Smooth muscle cell (in vitro differentiated cells): ENCODE data around the gene ADO. TPM values are rescaled to one million over a fixed set of nuclear protein-coding genes. Genes with fewer than 3 reads are reported as not detected.

Experiments
- DNase-seq: peaks from one replicate; lab custom pipeline; 2025; ENCODE audit not compliant: unreplicated experiment; lab: John Stamatoyannopoulos, UW
- H2AFZ ChIP-seq: fragments of 200-600 bp; sonication (generic); 2 replicates; pipeline ENCODE4 v1.6.0; 2016; ENCODE audit warnings: antibody characterized with exemption, low read depth, mild to moderate bottlenecking
- H3F3A ChIP-seq: fragments of 200-600 bp; sonication (generic); 2 replicates; pipeline ENCODE4 v1.6.0; 2017; ENCODE audit warnings: antibody characterized with exemption, low read depth
- H3K27ac ChIP-seq: fragments of 200-600 bp; sonication (generic); 2 replicates; pipeline ENCODE4 v1.5.1; 2016; ENCODE audit warnings: low read depth, mild to moderate bottlenecking
- H3K27me3 ChIP-seq: fragments of 200-600 bp; sonication (generic); 2 replicates; pipeline ENCODE4 v1.6.1; 2016; ENCODE audit warnings: low read depth, mild to moderate bottlenecking
- H3K36me3 ChIP-seq: fragments of 200-600 bp; sonication (generic); 2 replicates; pipeline ENCODE4 v1.5.1; 2016; ENCODE audit warnings: low read depth
- H3K4me1 ChIP-seq: fragments of 200-600 bp; sonication (generic); 2 replicates; pipeline ENCODE4 v1.5.1; 2016; ENCODE audit warnings: low read depth
- H3K4me2 ChIP-seq: fragments of 200-600 bp; sonication (generic); 2 replicates; pipeline ENCODE4 v1.6.0; 2016; ENCODE audit warnings: mild to moderate bottlenecking
- H3K4me3 ChIP-seq: fragments of 200-600 bp; sonication (generic); 2 replicates; pipeline ENCODE4 v1.5.1; 2016; ENCODE audit warnings: mild to moderate bottlenecking
- H3K79me2 ChIP-seq: fragments of 200-600 bp; sonication (generic); 2 replicates; pipeline ENCODE4 v1.6.0; 2016; ENCODE audit warnings: low read depth, mild to moderate bottlenecking
- H3K9ac ChIP-seq: fragments of 200-600 bp; sonication (generic); 2 replicates; pipeline ENCODE4 v1.6.0; 2016; ENCODE audit warnings: low read depth
- H3K9me3 ChIP-seq: fragments of 200-600 bp; sonication (generic); replicated peaks from 2 replicates; pipeline ENCODE4 v1.5.1; 2016; ENCODE audit warnings: low read depth
- H4K20me1 ChIP-seq: fragments of 200-600 bp; sonication (generic); 2 replicates; pipeline ENCODE4 v1.6.0; 2016; ENCODE audit warnings: low read depth
- CTCF ChIP-seq: fragments of 200-600 bp; sonication (generic); IDR thresholded peaks from 2 replicates; pipeline ENCODE4 v1.5.1; 2017; ENCODE audit warnings: borderline replicate concordance, mild to moderate bottlenecking, antibody characterized with exemption; ENCODE audit not compliant: insufficient read depth, poor library complexity, severe bottlenecking
- WGBS: methylation state at CpG from one replicate; pipeline ENCODE4 v1.1.7; 2016; ENCODE audit warnings: low lambda C conversion rate; 5-methylcytosine and 5-hydroxymethylcytosine counted together
- polyA plus RNA-seq: library from polyadenylated mRNA; unstranded; fragments of >200 nt; fragmentation: Nextera tagmentation; extraction: Ambion mirVana; gene quantifications from 2 replicates; pipeline ENCODE4 v1.2.1, GENCODE V29; 2016
- total RNA-seq: library from RNA; depleted of rRNA; stranded (reverse); fragments of >200 nt; gene quantifications from 2 replicates; pipeline ENCODE4 v1.2.3, GENCODE V29; 2014

ADO gene
- total and polyA plus RNA-seq, 2 experiments from 2014 or later = 11.9 to 32.4 TPM

- H3K9me3 ChIP-seq = no peaks in the 10 kb centered on the region
- H3K4me2 ChIP-seq = no peak overlapping the region
- peaks cover 8% of the 10 kb centered on the region for H3K27me3 ChIP-seq
- H3K27ac ChIP-seq = no peak overlapping the region
- DNase-seq = no peak
- no peak for TF ChIP-seq CTCF
- H4K20me1 ChIP-seq = no peaks in the 10 kb centered on the region
- H3K36me3 ChIP-seq = no peaks in the 10 kb centered on the region
- H3K4me1 ChIP-seq = no peaks in the 10 kb centered on the region
- H3K4me3 ChIP-seq = no peak overlapping the region
- no peak overlapping the region for H3K9ac ChIP-seq
- WGBS = 86% methylated on average over 2 of the region's 2 CpGs
- H3F3A ChIP-seq = no peaks in the 10 kb centered on the region
- no peaks in the 10 kb centered on the region for H3K79me2 ChIP-seq
- H2AFZ ChIP-seq = no peak overlapping the region
Measured at GRCh38 chr10:62839590-62839989, 35.1 kb downstream of the ADO start.

- Histone ChIP-seq H2AFZ (no peak overlapping the region), H3F3A (no peaks in the 10 kb centered on the region), H3K4me3 (no peak overlapping the region), H3K4me1 (no peaks in the 10 kb centered on the region), H3K9me3 (no peaks in the 10 kb centered on the region), H3K79me2 (no peaks in the 10 kb centered on the region), H3K27ac (no peak overlapping the region), H4K20me1 (no peaks in the 10 kb centered on the region), H3K27me3 (peaks cover 8% of the 10 kb centered on the region), H3K36me3 (no peaks in the 10 kb centered on the region), H3K4me2 (no peak overlapping the region), H3K9ac (no peak overlapping the region)
- no peak for TF ChIP-seq CTCF
- no peak for DNase-seq
- WGBS = 85% methylated on average over 1 of the region's 1 CpG
Measured at GRCh38 chr10:62842983-62843382, 38.5 kb downstream of the ADO start.

- no peaks in the 10 kb centered on the region for H3F3A ChIP-seq
- H3K27ac ChIP-seq = no peak overlapping the region
- no peak for TF ChIP-seq CTCF
- no peaks in the 10 kb centered on the region for H3K79me2 ChIP-seq
- no peak overlapping the region for H3K9ac ChIP-seq
- H4K20me1 ChIP-seq = no peaks in the 10 kb centered on the region
- DNase-seq = no peak
- H3K4me3 ChIP-seq = no peak overlapping the region
- H2AFZ ChIP-seq = no peak overlapping the region
- no peak overlapping the region for H3K4me2 ChIP-seq
- no peaks in the 10 kb centered on the region for H3K36me3 ChIP-seq
- peaks cover 8% of the 10 kb centered on the region for H3K27me3 ChIP-seq
- H3K9me3 ChIP-seq = no peaks in the 10 kb centered on the region
- 84% methylated on average over 3 of the region's 3 CpGs for WGBS
- no peaks in the 10 kb centered on the region for H3K4me1 ChIP-seq
Measured at GRCh38 chr10:62843600-62843999, 39.1 kb downstream of the ADO start.

GRCh38 chr10:62844280-62845011 is 39.9 kb downstream of the ADO start:
- no peak overlapping the region for H3K27ac ChIP-seq
- no peak overlapping the region for H2AFZ ChIP-seq
- H3K4me1 ChIP-seq = no peaks in the 10 kb centered on the region
- H3K9ac ChIP-seq = no peak overlapping the region
- no peaks in the 10 kb centered on the region for H3K36me3 ChIP-seq
- no peak overlapping the region for H3K4me3 ChIP-seq
- H3F3A ChIP-seq = no peaks in the 10 kb centered on the region
- no peaks in the 10 kb centered on the region for H3K9me3 ChIP-seq
- H4K20me1 ChIP-seq = no peaks in the 10 kb centered on the region
- no peak for TF ChIP-seq CTCF
- no peaks in the 10 kb centered on the region for H3K79me2 ChIP-seq
- H3K27me3 ChIP-seq = peaks cover 8% of the 10 kb centered on the region
- 82% methylated on average over 7 of the region's 7 CpGs for WGBS
- no peak overlapping the region for H3K4me2 ChIP-seq
- DNase-seq = no peak
